Measurements from ENCODE around the gene UBE2J2. TPM values are rescaled to one million over a fixed set of nuclear protein-coding genes. Genes with fewer than 3 reads are reported as not detected.

The UBE2J2 gene
- polyA plus RNA-seq, 1 donor, result 39.1 TPM

DNA sequence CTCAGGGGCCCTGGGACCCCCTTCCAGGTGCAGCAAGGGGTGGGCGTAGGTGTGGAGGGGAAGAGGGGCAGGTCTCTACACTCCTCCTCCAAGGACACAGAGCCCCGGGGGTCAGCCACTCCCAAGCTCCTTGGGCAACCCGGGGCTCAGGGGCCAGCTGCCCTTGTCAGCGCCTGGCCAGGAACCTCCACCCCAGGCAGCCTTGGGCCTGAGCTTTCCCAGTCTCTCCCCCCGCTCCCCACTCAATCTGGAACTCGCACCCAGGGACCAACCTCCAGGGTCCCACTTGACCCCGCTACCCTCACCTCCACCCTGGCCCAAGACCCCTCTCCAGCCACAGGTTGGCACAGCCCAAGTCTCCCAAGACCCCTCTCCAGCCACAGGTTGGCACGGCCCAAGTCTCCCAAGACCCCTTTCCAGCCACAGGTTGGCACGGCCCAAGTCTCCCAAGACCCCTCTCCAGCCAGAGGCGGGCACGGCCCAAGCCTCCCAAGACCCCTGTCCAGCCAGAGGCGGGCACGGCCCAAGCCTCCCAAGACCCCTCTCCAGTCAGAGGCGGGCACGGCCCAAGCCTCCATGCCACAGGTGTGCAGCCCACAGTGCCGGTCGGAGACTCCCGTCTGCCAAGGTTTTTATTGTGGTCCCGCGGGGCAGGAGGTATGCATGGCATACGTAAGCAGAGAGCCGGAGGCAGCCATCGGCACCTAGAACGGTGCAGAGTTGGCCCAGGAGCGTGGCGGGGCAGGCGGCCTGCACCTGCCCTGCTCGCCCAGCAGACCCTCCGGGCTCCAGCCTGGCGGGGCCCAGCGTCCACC is 62.7 kb downstream of the UBE2J2 start:
- DNase-seq, result no peak

DNA sequence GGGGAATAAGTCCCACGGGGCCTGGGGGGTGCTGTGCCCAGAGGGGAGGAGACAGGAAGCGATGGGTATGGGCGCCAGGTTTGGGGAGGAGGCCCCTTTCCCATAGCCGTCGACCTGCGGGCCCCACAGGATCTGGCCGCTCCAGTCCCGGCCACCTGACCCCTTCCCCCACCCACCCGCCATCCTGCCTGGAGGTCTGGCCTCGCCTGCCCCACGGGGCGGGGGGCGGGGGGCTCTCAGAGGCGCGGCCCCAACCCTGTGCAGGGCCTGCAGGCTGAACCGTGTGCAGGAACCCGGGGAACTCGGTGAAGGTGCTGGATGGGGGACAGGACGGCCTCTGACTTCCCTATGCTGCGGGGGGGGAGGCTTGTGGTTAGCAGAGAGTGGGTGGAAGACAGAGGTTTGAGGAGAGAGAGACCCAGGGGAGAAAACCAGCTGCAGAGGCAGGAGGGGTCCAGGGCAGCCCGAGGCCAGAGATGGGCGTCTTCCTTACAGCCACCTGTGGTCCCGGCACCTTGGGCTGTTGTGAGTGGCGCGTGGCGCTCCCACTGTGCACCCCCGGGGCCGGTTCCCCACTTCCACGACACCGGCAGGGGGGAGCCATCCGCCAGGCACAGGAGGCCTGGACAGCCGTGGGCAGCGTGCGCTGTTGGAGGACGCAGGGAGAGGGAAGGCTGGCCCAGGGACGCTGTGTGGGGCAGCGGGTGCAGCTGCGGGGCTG is 64.8 kb downstream of the UBE2J2 start:
- DNase-seq, result no peak

DNA sequence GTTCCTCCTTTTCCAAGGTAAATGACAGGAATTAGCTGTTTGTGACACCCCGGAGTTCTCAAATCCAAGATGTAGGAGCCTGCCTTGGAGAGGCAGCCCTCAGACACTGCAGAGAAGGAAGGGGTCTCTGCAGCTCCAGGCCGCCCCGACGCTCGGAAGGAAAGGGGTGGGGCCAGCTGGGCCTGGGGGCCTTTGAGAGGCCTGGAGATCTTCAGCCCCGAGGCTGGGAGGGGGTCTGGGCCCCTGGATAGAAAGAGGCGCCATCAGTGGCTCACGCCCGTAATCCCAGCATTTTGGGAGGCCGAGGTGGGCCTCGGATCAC is 66.1 kb downstream of the UBE2J2 start:
- no peak for DNase-seq

DNA sequence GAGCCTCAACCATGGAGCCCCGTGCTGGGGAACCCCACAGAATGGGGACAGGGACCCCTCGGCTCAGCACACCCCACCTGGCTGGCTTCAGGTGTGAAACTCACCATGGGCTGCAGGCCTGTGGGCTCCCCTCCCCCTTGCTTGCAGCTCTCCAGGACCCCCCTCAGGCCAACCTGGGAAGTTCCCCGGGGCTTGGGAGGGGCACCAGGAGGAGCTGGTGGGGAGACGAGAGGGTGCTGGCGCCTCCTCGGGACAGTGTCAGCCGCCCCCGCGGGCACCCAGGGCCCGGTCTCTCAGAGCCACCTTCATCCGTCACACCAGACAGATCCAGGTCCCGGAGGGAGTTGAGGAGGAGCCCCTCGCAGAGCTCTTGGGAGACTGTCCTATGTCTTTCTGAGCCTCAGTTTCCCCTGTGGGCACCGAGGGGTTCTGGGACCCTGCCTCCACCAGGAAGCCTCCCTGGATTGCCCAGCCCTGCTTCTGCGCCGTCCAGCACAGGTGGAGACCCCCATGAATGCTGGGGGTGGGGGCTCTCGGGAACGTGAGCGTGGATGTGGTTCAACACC is 66.6 kb downstream of the UBE2J2 start:
- no peak for DNase-seq

DNA sequence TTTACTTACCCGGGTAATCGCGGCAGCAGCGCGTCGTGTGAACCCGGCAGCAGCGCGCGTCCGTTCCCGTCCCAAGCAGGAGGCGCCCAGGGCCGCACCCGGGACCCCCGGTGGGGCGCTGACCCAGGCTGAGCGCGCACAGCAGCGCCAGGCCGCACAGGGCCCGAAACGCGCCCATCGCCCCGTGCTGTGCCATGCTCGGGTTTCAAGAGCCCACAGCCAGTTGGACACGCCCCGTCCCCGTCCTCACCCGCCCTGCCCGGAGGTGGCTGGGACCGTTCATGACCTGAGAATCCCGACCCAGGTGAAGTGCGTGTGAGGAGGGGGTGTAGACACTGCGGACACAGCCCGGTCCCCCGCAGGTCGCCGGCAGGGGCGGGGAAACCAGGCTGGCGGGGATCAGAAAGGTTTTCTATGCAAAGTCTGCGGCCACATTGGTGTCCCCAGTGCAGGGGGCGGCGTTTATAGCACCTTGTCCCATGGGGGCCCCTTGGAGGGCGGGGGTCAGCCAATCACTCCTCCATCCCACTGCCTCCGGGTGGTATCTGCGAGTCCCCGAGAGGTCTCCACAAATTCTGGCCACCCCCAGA is 67.2 kb downstream of the UBE2J2 start, which contains the start of gene TNFRSF18:
Gene TNFRSF18, minus strand, starts transcription at position 217 of the 590 bp plus-strand sequence. Its CDS starts 21 bp downstream, at position 196.
- DNase-seq, result no peak

DNA sequence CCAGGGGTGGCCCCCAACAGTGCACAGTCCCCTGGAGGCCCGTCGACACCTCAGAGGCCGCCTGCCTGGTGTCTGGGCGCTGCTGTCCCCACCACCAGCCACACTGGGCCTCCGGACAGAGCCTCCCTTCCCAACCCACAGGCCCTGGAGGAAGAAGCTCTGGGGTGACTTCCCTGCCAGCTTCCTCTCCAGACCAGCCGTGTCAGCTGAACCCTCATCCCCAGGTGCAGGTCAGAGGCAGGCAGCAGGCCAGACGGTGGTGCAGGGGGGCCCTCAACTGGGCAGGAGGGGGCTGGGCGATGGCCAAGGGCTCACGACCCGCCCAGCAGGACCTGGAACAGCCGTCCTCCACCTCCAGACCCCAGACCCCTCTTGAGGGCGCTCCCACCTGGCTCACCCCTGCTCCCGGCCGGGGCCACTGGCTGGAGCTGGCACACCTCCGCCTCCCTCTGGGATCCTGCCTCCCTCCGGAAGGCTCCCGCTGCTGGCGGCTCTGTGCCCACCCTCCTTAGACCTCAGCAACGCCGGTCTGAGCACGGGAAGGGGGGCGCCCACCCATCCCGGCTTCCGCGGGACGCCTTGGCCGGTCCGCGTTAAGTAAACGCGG is 67.8 kb downstream of the UBE2J2 start:
- DNase-seq, result no peak

DNA sequence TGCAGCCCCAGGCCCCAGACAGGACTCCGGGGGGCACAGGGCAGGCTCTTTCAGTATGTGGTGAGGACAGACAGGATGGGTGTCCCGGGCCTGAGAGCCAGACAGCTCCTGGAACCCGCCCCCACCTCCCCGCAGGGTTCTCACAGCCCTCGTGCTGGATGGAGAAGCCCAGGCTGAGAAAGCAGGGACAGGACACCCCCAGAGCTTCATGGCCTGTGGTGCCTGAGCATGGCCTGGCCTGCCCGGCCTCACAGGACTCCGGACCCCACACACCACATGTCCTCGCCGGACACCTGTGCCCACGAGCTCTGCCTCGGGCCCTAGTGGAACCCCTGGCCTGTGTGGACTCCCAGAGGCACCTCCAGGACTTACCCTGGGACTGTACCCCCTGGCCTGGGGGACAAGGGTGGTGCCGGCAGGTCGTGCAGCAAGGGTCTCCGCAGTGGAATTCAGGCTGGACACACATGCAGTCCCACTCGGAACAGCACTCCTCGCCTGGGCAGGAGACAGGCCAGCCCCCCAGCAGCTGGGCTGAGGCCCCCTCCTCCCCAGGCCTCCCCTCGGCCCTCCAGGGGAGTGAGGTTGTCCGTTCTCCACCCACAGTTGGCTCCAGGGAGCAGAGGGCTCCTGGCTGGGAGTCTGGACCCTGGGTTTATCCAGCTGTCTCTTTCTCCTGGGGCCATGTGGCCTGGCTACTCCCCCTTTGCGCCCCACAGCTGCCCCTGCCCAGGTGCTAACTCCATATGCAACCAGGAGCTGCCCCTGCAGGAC is 68.5 kb downstream of the UBE2J2 start:
- no peak for DNase-seq

DNA sequence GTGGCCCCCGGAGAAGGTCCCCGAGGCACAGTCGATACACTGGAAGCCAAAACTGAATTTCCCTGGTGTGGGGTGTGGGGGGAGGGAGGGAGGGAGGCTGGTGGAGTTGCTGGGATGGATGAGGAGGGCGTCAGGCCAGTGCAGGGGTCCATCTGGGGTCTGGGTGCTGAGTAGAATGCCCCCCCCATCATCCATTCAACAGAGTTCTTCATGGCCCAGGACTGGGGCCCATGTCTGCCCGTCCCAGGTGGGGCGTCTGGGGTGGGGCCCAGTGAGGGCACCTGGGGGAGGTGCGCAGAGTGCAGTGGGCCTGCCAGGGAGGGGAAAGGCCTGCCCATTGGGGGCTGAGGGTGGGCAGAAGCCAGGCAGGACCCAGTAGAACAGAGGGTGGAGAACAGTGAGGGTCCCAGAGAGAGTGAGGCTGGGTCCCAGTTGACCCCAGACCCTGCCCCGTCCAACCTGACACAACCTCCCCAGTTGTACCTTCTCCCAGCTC is 69.2 kb downstream of the UBE2J2 start:
- DNase-seq, result no peak

Other genes starting within 250 kb of the UBE2J2 start
- 0.31 TPM for gene RNF223, start 199.5 kb downstream of the UBE2J2 start, polyA plus RNA-seq (ENCODE audit: insufficient read length)
- 7.8 TPM for gene C1orf159, start 157.8 kb downstream of the UBE2J2 start, polyA plus RNA-seq (ENCODE audit: insufficient read length)
- 0.25 TPM for gene TTLL10, start 100.0 kb downstream of the UBE2J2 start, polyA plus RNA-seq (ENCODE audit: insufficient read length)
- gene TNFRSF18, start 67.3 kb downstream of the UBE2J2 start, polyA plus RNA-seq (ENCODE audit: insufficient read length), result 4.1 TPM
- gene TNFRSF4, start 59.7 kb downstream of the UBE2J2 start, polyA plus RNA-seq (ENCODE audit: insufficient read length), result 3.2 TPM
- gene SDF4, start 41.9 kb downstream of the UBE2J2 start, polyA plus RNA-seq (ENCODE audit: insufficient read length), result 92.9 TPM
- gene B3GALT6, start 41.6 kb downstream of the UBE2J2 start, polyA plus RNA-seq (ENCODE audit: insufficient read length), result 20.0 TPM
- gene C1QTNF12, start 27.1 kb downstream of the UBE2J2 start, polyA plus RNA-seq (ENCODE audit: insufficient read length), result 3.6 TPM
- 5.4 TPM for gene SCNN1D, start 6.6 kb upstream of the UBE2J2 start, polyA plus RNA-seq (ENCODE audit: insufficient read length)
- 54.6 TPM for gene ACAP3, start 34.1 kb upstream of the UBE2J2 start, polyA plus RNA-seq (ENCODE audit: insufficient read length)
- gene PUSL1, start 34.7 kb upstream of the UBE2J2 start, polyA plus RNA-seq (ENCODE audit: insufficient read length), result 7.0 TPM
- 87.7 TPM for gene INTS11, start 50.8 kb upstream of the UBE2J2 start, polyA plus RNA-seq (ENCODE audit: insufficient read length)
- gene CPTP, start 50.9 kb upstream of the UBE2J2 start, polyA plus RNA-seq (ENCODE audit: insufficient read length), result 20.2 TPM
- 3.9 TPM for gene TAS1R3, start 57.4 kb upstream of the UBE2J2 start, polyA plus RNA-seq (ENCODE audit: insufficient read length)
- 54.3 TPM for gene DVL1, start 75.6 kb upstream of the UBE2J2 start, polyA plus RNA-seq (ENCODE audit: insufficient read length)
- gene MXRA8, start 84.7 kb upstream of the UBE2J2 start, polyA plus RNA-seq (ENCODE audit: insufficient read length), result 73.1 TPM
- 71.7 TPM for gene AURKAIP1, start 101.4 kb upstream of the UBE2J2 start, polyA plus RNA-seq (ENCODE audit: insufficient read length)
- gene CCNL2, start 125.5 kb upstream of the UBE2J2 start, polyA plus RNA-seq (ENCODE audit: insufficient read length), result 174 TPM
- 91.1 TPM for gene MRPL20, start 133.4 kb upstream of the UBE2J2 start, polyA plus RNA-seq (ENCODE audit: insufficient read length)
- gene ANKRD65, start 147.4 kb upstream of the UBE2J2 start, polyA plus RNA-seq (ENCODE audit: insufficient read length), result 24.7 TPM
- 72.5 TPM for gene VWA1, start 161.8 kb upstream of the UBE2J2 start, polyA plus RNA-seq (ENCODE audit: insufficient read length)
- 0.90 TPM for gene ATAD3C, start 175.8 kb upstream of the UBE2J2 start, polyA plus RNA-seq (ENCODE audit: insufficient read length)
- gene ATAD3B, start 197.9 kb upstream of the UBE2J2 start, polyA plus RNA-seq (ENCODE audit: insufficient read length), result 13.0 TPM
- gene ATAD3A, start 238.3 kb upstream of the UBE2J2 start, polyA plus RNA-seq (ENCODE audit: insufficient read length), result 23.1 TPM

All from hindlimb muscle (tissue), 1 donor.